Panc1 (cell line): ENCODE results near the gene ALDH2.

Source experiments
- TCF7L2 ChIP-seq: IDR thresholded peaks from 2 replicates; pipeline ENCODE4 v1.6.1; 2011; ENCODE audit warnings: mild to moderate bottlenecking, low read depth, low read length, inconsistent platforms
- TF ChIP-seq, protein P1 (sequence below): fragments of 450-650 bp; IDR thresholded peaks from 2 replicates; pipeline ENCODE4 v1.5.1; 2017; ENCODE audit warnings: mild to moderate bottlenecking

DNA sequence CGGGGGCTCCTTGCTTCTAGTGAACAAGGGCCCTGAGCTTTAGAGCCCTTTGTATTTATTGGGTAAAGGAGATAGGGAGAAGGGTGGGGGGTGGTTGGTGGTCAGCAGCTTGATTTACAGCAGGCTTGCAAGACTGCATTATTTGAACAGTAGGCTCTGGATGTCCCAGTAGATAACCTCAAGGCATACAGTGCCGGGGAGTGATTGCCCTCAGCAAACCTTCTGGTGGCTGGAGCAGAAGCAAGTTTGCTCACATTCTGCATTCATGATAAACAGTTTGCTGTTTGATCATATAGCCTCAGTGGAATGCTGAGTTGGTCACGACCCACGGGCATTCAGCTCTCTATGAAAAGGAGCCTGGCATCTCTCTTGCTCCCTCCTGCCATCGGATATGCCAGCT lies 58.8 kb downstream of the ALDH2 start:
- TF ChIP-seq, protein P1, sequence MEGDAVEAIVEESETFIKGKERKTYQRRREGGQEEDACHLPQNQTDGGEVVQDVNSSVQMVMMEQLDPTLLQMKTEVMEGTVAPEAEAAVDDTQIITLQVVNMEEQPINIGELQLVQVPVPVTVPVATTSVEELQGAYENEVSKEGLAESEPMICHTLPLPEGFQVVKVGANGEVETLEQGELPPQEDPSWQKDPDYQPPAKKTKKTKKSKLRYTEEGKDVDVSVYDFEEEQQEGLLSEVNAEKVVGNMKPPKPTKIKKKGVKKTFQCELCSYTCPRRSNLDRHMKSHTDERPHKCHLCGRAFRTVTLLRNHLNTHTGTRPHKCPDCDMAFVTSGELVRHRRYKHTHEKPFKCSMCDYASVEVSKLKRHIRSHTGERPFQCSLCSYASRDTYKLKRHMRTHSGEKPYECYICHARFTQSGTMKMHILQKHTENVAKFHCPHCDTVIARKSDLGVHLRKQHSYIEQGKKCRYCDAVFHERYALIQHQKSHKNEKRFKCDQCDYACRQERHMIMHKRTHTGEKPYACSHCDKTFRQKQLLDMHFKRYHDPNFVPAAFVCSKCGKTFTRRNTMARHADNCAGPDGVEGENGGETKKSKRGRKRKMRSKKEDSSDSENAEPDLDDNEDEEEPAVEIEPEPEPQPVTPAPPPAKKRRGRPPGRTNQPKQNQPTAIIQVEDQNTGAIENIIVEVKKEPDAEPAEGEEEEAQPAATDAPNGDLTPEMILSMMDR: no peak
- TF ChIP-seq TCF7L2: no peak
